Measurements from ENCODE around the gene HIC2.
"Not testable (repeated sequence)": the region's sequence is repeated elsewhere in the genome, so short reads cannot be mapped to it uniquely, and the experiment has no call there.

HIC2 gene

DNA sequence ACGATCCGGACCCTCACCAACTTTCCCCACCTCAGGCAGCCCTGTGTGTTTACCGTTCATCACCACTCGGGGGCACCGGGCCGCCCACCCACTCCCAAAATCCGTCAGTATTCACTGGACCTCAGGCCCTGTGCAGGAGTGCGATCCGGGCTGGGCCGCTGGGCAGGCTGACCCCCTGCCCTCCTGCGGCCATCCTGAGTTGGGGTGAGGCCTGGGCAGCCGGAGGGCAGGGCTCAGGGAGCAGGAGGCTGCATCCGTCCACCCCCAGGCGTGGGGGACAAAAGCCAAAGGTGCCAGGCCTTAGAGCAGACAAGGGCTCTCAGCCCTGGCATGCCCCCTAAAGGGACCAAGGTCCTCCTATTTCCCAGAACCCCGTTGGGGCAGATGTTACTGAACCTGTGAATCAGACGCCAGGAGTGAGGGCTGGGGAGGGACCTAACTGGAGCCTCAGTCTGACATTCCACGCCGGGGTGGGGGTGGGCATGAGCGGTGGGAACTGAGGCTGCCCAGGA lies 33.2 kb downstream of the HIC2 start:
- no peak for DNase-seq (ENCODE audit: extremely low read depth, low read depth)
- TF ChIP-seq, protein P1, sequence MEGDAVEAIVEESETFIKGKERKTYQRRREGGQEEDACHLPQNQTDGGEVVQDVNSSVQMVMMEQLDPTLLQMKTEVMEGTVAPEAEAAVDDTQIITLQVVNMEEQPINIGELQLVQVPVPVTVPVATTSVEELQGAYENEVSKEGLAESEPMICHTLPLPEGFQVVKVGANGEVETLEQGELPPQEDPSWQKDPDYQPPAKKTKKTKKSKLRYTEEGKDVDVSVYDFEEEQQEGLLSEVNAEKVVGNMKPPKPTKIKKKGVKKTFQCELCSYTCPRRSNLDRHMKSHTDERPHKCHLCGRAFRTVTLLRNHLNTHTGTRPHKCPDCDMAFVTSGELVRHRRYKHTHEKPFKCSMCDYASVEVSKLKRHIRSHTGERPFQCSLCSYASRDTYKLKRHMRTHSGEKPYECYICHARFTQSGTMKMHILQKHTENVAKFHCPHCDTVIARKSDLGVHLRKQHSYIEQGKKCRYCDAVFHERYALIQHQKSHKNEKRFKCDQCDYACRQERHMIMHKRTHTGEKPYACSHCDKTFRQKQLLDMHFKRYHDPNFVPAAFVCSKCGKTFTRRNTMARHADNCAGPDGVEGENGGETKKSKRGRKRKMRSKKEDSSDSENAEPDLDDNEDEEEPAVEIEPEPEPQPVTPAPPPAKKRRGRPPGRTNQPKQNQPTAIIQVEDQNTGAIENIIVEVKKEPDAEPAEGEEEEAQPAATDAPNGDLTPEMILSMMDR (IDR thresholded peaks at IDR 0.05; ENCODE audit: low read depth, low read length) = no peak

DNA sequence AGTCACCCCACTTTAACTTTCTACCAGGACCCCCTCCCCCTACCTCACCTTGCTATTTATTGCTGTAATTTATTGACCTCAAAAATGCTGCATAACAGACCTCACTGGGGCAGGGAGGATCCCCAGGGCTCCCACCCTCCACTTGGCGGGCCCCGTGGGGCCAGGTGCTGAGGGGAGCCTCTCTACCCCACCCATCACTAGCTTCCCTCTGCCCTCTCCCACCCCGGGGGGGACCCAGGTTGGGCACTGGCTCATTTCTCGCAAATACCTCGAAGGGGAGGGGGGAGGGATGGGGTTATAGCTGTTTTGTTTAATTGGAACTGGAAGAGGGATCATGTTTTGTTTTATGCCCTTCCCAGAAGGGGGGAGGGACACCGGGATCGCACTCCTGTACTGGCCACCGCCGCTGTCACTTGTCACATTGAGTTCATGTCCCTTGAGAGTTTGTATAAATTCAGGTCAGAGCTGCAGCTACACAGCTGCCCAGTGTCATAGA lies 33.7 kb downstream of the HIC2 start:
- no peak for DNase-seq (ENCODE audit: extremely low read depth, low read depth)
- TF ChIP-seq, protein P1 (IDR thresholded peaks at IDR 0.05; ENCODE audit: low read depth, low read length) = no peak

DNA sequence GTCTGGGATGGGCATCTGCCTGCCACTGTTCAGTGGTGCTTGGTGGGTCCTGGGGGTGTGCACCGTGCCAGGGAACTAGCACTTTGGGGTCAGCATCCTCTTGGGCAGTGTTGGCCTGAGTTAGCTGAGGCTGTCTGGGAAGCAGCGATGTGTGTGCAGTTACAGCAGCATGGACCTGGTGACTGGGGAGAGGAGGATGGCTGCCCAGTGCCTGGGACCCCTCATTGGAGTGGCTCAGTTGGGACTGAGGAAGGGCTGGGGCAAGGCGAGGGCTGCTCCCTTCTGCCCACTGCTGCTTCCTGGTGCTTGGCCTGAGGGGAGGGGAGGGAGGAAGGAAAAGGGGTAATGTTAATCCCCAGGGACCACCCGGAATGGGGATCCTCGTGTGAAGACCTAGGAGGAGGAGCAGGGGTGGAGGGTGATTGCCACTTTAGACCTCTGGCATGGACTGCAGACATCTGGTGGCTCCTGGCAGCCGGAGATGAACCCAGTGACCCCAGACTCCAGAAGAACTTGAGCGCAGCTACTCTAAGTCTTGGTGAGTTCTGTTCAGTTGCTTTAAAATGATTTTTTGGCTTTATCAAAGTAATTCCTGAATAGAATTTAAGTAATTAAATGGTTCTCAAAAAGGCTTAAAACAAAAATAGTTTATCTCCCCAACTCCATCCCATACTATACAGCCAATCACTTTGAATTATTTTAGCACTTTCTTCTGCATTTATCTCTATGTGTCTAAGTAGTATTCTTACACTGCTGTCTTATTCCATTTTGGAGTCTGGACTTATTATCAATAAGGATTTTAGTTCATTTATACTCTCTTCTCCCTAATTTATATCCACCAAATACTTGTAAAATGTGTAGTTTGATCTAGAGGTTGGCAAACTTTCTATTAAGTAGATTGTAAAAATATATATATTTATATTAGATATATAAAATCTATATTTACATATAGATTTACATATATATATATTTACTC lies 34.7 kb downstream of the HIC2 start:
- TF ChIP-seq, protein P1 (IDR thresholded peaks at IDR 0.05; ENCODE audit: low read depth, low read length) = no peak
- DNase-seq (ENCODE audit: extremely low read depth, low read depth) = no peak

DNA sequence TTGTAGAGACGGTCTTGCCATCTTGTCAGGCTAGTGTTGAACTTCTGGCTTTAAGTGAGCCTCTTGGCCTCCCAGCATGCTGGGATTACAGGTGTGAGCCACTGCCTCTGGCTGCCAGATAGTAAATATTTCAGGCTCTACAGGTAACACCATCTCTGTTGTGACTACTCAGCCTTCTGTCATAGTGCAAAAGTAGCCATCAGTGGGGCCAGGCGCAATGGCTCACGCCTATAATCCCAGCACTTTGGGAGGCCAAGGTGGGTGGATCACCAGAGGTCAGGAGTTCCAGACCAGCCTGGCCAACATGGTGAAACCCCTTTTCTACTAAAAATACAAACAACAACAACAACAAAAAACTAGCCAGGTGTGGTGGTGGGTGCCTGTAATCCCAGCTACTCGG lies 35.5 kb downstream of the HIC2 start:
- DNase-seq (ENCODE audit: extremely low read depth, low read depth) = not testable (repeated sequence)

DNA sequence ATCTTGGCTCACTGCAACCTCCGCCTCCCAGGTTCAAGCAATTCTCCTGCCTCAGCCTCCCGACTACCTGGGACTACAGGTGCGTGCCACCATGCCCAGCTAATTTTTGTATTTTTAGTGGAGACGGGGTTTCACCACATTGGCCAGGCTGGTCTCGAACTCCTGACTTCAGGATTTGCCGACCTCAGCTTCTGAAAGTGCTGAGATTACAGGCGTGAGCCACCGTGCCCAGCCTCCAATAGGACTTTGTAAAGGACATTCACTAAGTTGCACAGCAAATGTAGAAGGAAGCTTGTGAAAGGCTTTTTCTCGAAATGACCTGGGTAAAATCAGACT lies 37.8 kb downstream of the HIC2 start:
- DNase-seq (ENCODE audit: extremely low read depth, low read depth) = not testable (repeated sequence)

DNA sequence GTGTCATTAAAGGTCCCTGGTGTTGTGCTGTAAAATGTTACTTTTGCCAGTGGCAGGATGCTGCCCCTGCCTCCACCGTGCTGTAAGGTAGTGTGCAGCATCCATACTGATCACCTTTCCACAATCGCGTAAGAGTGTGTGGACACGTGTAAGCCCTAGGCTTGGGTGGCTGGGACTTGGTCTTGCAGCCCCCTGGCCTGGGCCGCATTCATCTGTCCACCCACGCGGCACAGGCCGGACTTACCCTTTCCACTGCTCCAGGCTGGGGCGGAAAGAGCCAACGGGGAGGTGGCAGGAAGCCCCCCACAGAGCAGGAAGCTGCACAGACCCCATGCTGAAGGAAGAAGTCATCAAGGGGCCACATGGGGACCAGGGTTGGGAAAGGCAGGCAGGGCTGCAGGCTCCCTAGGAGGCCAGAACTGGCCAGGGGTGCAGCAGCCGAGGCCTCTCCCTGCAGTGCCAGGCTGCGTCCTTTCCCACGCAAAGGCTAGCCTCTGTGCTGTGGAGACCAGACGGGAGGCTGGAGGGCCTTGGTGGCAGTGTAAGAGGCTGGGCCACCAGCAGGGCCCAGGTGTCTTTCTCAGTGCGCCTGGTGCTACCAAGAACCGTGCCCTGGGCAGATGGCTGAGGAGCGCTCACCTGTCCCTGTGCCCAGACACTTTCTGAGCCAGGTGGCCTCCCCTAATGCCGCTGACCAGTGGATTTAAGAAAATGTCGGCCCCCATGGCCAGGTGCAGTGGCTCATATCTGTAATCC lies 38.3 kb downstream of the HIC2 start:
- TF ChIP-seq, protein P1 (IDR thresholded peaks at IDR 0.05; ENCODE audit: low read depth, low read length) = no peak

DNA sequence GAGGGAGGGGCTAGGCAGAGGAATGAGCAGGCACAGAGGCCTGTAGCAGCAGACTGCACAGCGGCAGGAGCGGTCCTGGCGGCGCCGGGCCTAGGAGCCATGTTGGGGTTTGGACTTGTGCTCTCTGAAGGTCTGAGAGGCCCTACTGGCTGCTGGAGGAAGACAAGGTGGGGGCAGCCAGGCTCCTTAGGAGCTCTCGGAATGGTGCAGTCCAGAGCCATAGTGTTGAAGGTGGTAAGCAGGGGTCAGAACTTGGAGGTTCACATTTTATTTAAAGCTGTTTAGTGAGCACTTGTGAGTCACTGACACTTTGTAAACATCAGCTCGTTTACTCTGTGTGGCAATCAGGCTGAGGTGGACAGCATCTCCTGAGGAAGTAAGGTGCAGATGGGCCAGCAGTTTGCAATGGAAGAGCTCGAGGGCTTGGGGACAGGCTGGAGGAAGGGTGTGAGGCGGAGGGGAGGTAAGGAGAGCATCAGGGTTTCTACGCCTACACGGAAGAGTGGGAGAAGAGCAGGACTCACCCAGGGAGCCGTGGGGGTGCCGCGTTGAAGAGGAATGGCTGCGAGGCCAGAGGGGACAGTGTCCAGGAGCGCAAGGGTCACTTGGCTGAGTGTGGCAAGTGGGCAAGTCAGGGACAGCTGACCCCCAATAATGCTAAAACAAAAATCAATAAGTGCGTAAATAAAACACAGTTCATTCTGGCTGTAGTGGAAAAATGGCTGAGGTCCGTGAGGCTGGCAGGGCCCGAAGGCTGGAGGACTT lies 40.0 kb downstream of the HIC2 start:
- TF ChIP-seq, protein P1 (IDR thresholded peaks at IDR 0.05; ENCODE audit: low read depth, low read length) = no peak
- no peak for DNase-seq (ENCODE audit: extremely low read depth, low read depth)

More for the DNA sequence above, 38.3 kb downstream of the HIC2 start:
- DNase-seq (ENCODE audit: extremely low read depth, low read depth) = no peak

DNA sequence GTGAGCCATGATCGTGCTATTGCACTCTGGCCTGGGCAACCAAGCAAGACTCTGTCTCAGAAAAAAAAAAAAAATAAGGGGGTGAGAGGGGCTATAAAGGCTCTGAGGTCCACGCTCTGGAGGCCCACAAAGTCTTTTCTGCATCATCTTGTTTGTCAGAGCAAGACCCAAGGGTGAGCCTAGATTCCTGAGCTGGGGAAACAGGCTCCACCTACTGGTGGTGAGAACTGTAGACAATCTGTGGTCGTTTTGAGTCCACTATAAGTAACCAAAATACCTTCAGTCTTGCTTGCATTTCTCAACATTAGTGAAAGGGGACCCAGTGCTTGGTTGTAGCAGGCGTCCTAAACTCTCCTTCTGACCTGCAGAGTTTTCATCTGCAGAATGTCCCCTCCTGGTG lies 45.5 kb downstream of the HIC2 start:
- not testable (repeated sequence) for DNase-seq (ENCODE audit: extremely low read depth, low read depth)

DNA sequence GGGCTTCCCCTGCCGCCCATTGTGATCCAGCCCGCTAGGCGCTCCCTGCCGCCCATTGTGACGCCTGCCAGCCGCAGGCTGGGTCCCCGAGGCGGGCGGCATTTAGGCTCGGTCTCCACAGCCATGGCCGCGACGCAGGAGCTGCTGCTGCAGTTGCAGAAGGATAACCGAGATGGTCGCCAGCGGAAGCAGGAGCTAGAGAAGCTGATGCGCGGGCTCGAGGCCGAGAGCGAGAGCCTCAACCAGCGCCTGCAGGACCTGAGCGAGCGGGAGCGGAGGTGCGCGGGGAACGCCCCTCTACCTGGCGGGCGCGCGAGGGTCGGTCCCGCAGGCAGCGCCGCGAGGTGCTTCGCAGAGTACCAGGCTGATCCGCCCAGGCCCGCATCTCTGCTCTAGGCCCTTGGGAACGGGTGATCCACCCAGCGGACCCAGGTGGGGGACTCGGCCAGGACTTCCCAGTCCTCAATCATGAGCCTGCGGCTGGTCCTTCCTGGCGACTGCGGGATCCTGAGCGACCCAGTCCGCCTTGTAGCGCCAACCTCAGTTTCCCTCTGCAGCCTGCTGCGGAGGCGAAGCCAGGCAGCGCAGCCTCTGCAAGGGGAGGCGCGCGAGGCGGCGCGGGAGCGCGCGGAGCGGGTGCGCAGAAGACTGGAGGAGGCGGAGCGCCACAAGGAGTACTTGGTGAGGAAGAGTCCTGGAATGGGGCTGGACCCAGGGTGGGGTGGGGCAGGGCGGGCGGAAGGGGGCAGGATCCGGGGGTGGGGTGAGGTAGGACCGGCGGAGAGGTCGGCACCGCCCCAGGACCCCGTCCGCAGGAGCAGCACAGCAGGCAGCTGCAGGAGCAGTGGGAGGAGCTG lies 50.4 kb downstream of the HIC2 start, which contains the start of gene TMEM191C:
Gene TMEM191C (plus strand): TSS at position 51 of the 857 bp plus-strand sequence. CDS start 73 bp downstream, at position 124.
- not testable (repeated sequence) for DNase-seq (ENCODE audit: extremely low read depth, low read depth)

DNA sequence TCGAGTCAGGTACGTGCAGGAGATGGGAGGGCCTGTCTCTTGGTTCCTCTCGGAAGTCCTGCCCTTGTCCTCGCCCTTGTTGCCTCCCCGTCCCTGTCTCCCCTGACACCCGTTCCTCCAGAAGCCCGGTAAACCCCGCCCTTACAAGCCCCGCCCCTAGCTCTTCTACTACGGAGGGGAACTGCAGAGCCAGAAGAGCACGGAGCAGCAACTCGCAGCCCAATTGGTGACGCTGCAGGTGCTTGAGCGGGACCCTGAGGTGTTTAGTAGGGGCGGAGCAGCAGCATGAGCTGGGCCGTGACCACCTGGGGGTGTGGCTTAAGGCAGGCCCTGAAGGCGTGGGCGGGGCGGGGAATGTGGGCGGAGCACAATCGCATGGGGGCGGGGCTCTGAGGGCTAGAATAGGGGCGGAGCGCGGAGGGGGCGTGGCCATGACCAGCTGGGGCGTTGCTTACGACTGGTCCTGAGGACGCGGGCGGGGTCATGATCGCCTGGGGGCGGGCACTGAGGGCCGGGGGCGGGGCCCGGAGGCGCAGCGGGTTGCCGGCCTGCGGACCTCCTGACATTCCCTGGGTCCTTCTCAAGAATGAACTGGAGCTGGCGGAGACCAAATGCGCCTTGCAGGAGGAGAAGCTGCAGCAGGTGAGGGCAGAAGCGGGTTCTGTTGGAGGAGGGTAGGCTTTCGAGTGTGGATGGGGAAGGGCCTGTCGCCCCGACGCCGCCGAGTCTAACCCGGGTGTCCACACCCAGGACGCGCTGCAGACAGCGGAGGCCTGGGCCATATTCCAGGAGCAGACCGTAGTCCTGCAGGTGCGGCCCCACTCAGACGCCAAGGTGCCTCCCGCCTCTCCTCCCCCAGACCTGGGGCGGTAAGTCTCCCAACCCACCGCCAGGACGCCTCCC lies 51.3 kb downstream of the HIC2 start:
- not testable (repeated sequence) for DNase-seq (ENCODE audit: extremely low read depth, low read depth)

All from AG09319 (cell line).